IMR-90 (cell line): ENCODE results near the gene NXN. TPM values are rescaled to one million over a fixed set of nuclear protein-coding genes. Genes with fewer than 3 reads are reported as not detected.

Experiments used
- ATAC-seq: fragments of 200-7000 bp; cut with Tn5 transposase; 2 replicates; pipeline ENCODE4 v1.9.1; 2020; ENCODE audit warnings: low read depth, mild to moderate bottlenecking, moderate library complexity
- BruUV-seq: library from RNA; stranded (reverse); fragments of 400-500 nt; replicated peaks from 2 replicates; lab custom pipeline; 2021; lab: Mats Ljungman, UMichigan
- CTCF ChIA-PET: fragments of 300-600 bp; formaldehyde crosslinking; extraction: SDS; loops from one replicate; lab custom pipeline; 2021; ENCODE audit warnings: antibody characterized with exemption; lab: Yijun Ruan, JAX
- POLR2A ChIA-PET: fragments of 300-600 bp; sonication (Branson Sonifier 250); formaldehyde crosslinking; loops from one replicate; lab custom pipeline; 2022; ENCODE audit warnings: antibody characterized with exemption; ENCODE audit not compliant: unreplicated experiment; lab: Charles Lee
- DNase-seq: peaks from one replicate; pipeline ENCODE4 v3.0.0; 2013
- H2AFZ ChIP-seq: replicated peaks from 2 replicates; pipeline ENCODE3; 2013; ENCODE audit warnings: low read length, mild to moderate bottlenecking; ENCODE audit not compliant: poor library complexity
- H2AK5ac ChIP-seq: 2 replicates; pipeline ENCODE4 v1.6.1; 2013; ENCODE audit warnings: low read depth, low read length, inconsistent platforms
- H2AK9ac ChIP-seq: replicated peaks from 2 replicates; pipeline ENCODE3; 2013; ENCODE audit warnings: mild to moderate bottlenecking, low read depth, low read length, moderate library complexity; ENCODE audit not compliant: poor library complexity
- H2BK120ac ChIP-seq: 2 replicates; pipeline ENCODE4 v1.6.1; 2013; ENCODE audit warnings: low read depth, low read length, inconsistent platforms
- H2BK15ac ChIP-seq: 3 replicates; pipeline ENCODE4 v1.6.1; 2013; ENCODE audit warnings: low read depth, low read length, inconsistent platforms
- H2BK20ac ChIP-seq: 2 replicates; pipeline ENCODE4 v1.6.1; 2013; ENCODE audit warnings: low read depth, mild to moderate bottlenecking, inconsistent platforms, low read length, moderate library complexity
- H2BK5ac ChIP-seq: 2 replicates; pipeline ENCODE4 v1.6.1; 2013; ENCODE audit warnings: mild to moderate bottlenecking, low read depth, low read length, inconsistent platforms; ENCODE audit not compliant: poor library complexity, severe bottlenecking
- H3K14ac ChIP-seq: replicated peaks from 2 replicates; pipeline ENCODE4 v1.6.1; 2013; ENCODE audit warnings: low read depth, low read length, inconsistent platforms
- H3K18ac ChIP-seq: 2 replicates; pipeline ENCODE4 v1.6.1; 2013; ENCODE audit warnings: low read depth, low read length, control low read depth
- H3K23ac ChIP-seq: 2 replicates; pipeline ENCODE4 v1.6.1; 2013; ENCODE audit warnings: low read depth, low read length, inconsistent platforms
- H3K27ac ChIP-seq: 2 replicates; pipeline ENCODE4 v1.5.1; 2013; ENCODE audit warnings: mild to moderate bottlenecking, control low read depth, low read length; ENCODE audit not compliant: insufficient read depth
- H3K27me3 ChIP-seq: 2 replicates; pipeline ENCODE4 v1.6.1; 2013; ENCODE audit warnings: low read length; ENCODE audit not compliant: control insufficient read depth, insufficient read depth
- H3K36me3 ChIP-seq: 2 replicates; pipeline ENCODE4 v1.6.1; 2013; ENCODE audit warnings: low read length, mixed read lengths; ENCODE audit not compliant: control insufficient read depth, insufficient read depth
- H3K4ac ChIP-seq: 2 replicates; pipeline ENCODE4 v1.6.1; 2013; ENCODE audit warnings: low read depth, low read length, inconsistent platforms
- H3K4me1 ChIP-seq: 2 replicates; pipeline ENCODE4 v1.6.1; 2013; ENCODE audit warnings: low read length, mixed read lengths; ENCODE audit not compliant: control insufficient read depth, insufficient read depth
- H3K4me2 ChIP-seq: 2 replicates; pipeline ENCODE4 v1.6.1; 2013; ENCODE audit warnings: low read depth, mild to moderate bottlenecking, control low read depth, low read length, moderate library complexity
- H3K4me3 ChIP-seq: 2 replicates; pipeline ENCODE4 v1.5.1; 2013; ENCODE audit warnings: low read depth, mild to moderate bottlenecking, control low read depth, low read length, moderate library complexity; ENCODE audit not compliant: insufficient read depth
- H3K56ac ChIP-seq: 2 replicates; pipeline ENCODE4 v1.6.1; 2013; ENCODE audit warnings: low read length, inconsistent platforms; ENCODE audit not compliant: insufficient read depth; ENCODE audit errors: extremely low read depth
- H3K79me1 ChIP-seq, 2 experiments: 2 replicates each; pipeline ENCODE4 v1.6.1; 2013; ENCODE audit warnings: low read length in 2 of 2, inconsistent platforms in 1 of 2, low read depth in 1 of 2
- H3K9ac ChIP-seq: 2 replicates; pipeline ENCODE4 v1.6.1; 2013; ENCODE audit warnings: low read depth, low read length, control low read depth
- H3K9me1 ChIP-seq: 2 replicates; pipeline ENCODE4 v1.6.1; 2013; ENCODE audit warnings: low read length, inconsistent platforms; ENCODE audit not compliant: insufficient read depth
- H3K9me3 ChIP-seq: 2 replicates; pipeline ENCODE4 v1.6.1; 2013; ENCODE audit warnings: low read length; ENCODE audit not compliant: control insufficient read depth, insufficient read depth
- H4K20me1 ChIP-seq: 2 replicates; pipeline ENCODE4 v1.6.1; 2013; ENCODE audit warnings: low read length, inconsistent platforms; ENCODE audit not compliant: insufficient read depth
- H4K5ac ChIP-seq: 2 replicates; pipeline ENCODE4 v1.6.1; 2013; ENCODE audit warnings: mild to moderate bottlenecking, low read depth, low read length, control low read depth
- H4K8ac ChIP-seq, 2 experiments: 2 replicates each; pipeline ENCODE4 v1.6.1; 2013; ENCODE audit warnings: low read depth in 2 of 2, low read length in 2 of 2, control low read depth in 1 of 2, inconsistent platforms in 1 of 2
- H4K91ac ChIP-seq: 2 replicates; pipeline ENCODE4 v1.6.1; 2013; ENCODE audit warnings: low read depth, low read length, inconsistent platforms; ENCODE audit not compliant: insufficient read depth
- BHLHE40 ChIP-seq: fragments of 150-350 bp; IDR thresholded peaks from 2 replicates; pipeline ENCODE4 v1.6.1; 2016; ENCODE audit warnings: mild to moderate bottlenecking, low read depth, low read length
- CEBPB ChIP-seq: IDR thresholded peaks from 2 replicates; pipeline ENCODE4 v1.6.1; 2012; ENCODE audit warnings: low read depth, low read length, improper control_type of control experiment
- CHD1 ChIP-seq: IDR thresholded peaks from 2 replicates; pipeline ENCODE4 v1.6.1; 2012; ENCODE audit warnings: low read depth, low read length, improper control_type of control experiment
- FOS ChIP-seq: fragments of 150-350 bp; IDR thresholded peaks from 2 replicates; pipeline ENCODE4 v1.6.1; 2016; ENCODE audit warnings: low read depth, low read length
- MAFK ChIP-seq: IDR thresholded peaks from 2 replicates; pipeline ENCODE4 v1.6.1; 2012; ENCODE audit warnings: low read depth, low read length, improper control_type of control experiment
- MAZ ChIP-seq: IDR thresholded peaks from 2 replicates; pipeline ENCODE4 v1.6.1; 2012; ENCODE audit warnings: low read depth, mild to moderate bottlenecking, low read length, improper control_type of control experiment, moderate library complexity, borderline replicate concordance
- MXI1 ChIP-seq: IDR thresholded peaks from 2 replicates; pipeline ENCODE4 v1.6.1; 2012; ENCODE audit warnings: low read depth, mild to moderate bottlenecking, low read length, moderate library complexity, borderline replicate concordance
- NFE2L2 ChIP-seq: fragments of 150-350 bp; IDR thresholded peaks from 2 replicates; pipeline ENCODE4 v1.6.1; 2016; ENCODE audit warnings: low read depth, mild to moderate bottlenecking, low read length
- POLR2A ChIP-seq: IDR thresholded peaks from 2 replicates; pipeline ENCODE4 v1.6.1; 2012; ENCODE audit warnings: mild to moderate bottlenecking, low read depth, low read length
- RAD21 ChIP-seq: IDR thresholded peaks from 2 replicates; pipeline ENCODE4 v1.6.1; 2012; ENCODE audit warnings: low read length, improper control_type of control experiment
- RCOR1 ChIP-seq: IDR thresholded peaks from 2 replicates; pipeline ENCODE4 v1.6.1; 2012; ENCODE audit warnings: mild to moderate bottlenecking, low read length, improper control_type of control experiment; ENCODE audit not compliant: insufficient replicate concordance
- SMC3 ChIP-seq: fragments of 150-350 bp; IDR thresholded peaks from 2 replicates; pipeline ENCODE4 v1.6.1; 2016; ENCODE audit warnings: low read depth, mild to moderate bottlenecking, antibody characterized with exemption, low read length, moderate library complexity
- WGBS, 2 experiments: methylation state at CpG; one replicate each; pipeline versions ENCODE4 v1.1.5 to v1.1.7; 2013; ENCODE audit warnings: missing lambda C conversion rate in 2 of 2; ENCODE audit not compliant: insufficient read length in 1 of 2; ENCODE audit errors: extremely low coverage in 2 of 2; 5-methylcytosine and 5-hydroxymethylcytosine counted together
- dilution Hi-C: fragments of 300-500 bp; cut with HindIII; formaldehyde crosslinking; loops from one replicate; pipeline ENCODE4 v1.14.3; 2018; ENCODE audit warnings: low sequenced_read_pairs; ENCODE audit not compliant: unreplicated experiment
- in situ Hi-C: fragments of 300-500 bp; cut with MboI; formaldehyde crosslinking; loops from 3 replicates; pipeline ENCODE4 v1.14.3; 2019; ENCODE audit warnings: low sequenced_read_pairs, inconsistent platforms, mixed read lengths
- intact Hi-C: fragments of 100-400 bp; cut with micrococcal nuclease; formaldehyde crosslinking; loops from 2 replicates; pipeline ENCODE4 v1.10.0; 2022
- polyA plus RNA-seq, 3 experiments: library from polyadenylated mRNA; depleted of rRNA; stranded (reverse); fragments of >200 nt; gene quantifications; 2 replicates each; pipeline ENCODE4 v1.2.3, GENCODE V29; 2012; ENCODE audit warnings: low replicate concordance in 1 of 3
- total RNA-seq: library from RNA; depleted of rRNA; stranded (reverse); fragments of >200 nt; gene quantifications from 2 replicates; pipeline ENCODE4 v1.2.3, GENCODE V29; 2012
- TF ChIP-seq, protein P1 (sequence below): conservative IDR thresholded peaks from 2 replicates; pipeline ENCODE4 v1.5.1; 2012; ENCODE audit warnings: mild to moderate bottlenecking, low read depth, low read length, improper control_type of control experiment
- TF ChIP-seq, protein P2 (sequence below): fragments of 150-350 bp; IDR thresholded peaks from 2 replicates; pipeline ENCODE4 v1.6.1; 2017; ENCODE audit warnings: mild to moderate bottlenecking, antibody characterized with exemption, low read length, low read depth
- TF ChIP-seq, protein P3 (sequence below): fragments of 150-350 bp; IDR thresholded peaks from 2 replicates; pipeline ENCODE4 v1.6.1; 2016; ENCODE audit warnings: low read depth, mild to moderate bottlenecking, low read length, moderate library complexity, borderline replicate concordance

The NXN gene
- total and polyA plus RNA-seq, 2 of the 4 experiments (the other 2 are of a cell fraction), result 52.5 to 116 TPM

DNA sequence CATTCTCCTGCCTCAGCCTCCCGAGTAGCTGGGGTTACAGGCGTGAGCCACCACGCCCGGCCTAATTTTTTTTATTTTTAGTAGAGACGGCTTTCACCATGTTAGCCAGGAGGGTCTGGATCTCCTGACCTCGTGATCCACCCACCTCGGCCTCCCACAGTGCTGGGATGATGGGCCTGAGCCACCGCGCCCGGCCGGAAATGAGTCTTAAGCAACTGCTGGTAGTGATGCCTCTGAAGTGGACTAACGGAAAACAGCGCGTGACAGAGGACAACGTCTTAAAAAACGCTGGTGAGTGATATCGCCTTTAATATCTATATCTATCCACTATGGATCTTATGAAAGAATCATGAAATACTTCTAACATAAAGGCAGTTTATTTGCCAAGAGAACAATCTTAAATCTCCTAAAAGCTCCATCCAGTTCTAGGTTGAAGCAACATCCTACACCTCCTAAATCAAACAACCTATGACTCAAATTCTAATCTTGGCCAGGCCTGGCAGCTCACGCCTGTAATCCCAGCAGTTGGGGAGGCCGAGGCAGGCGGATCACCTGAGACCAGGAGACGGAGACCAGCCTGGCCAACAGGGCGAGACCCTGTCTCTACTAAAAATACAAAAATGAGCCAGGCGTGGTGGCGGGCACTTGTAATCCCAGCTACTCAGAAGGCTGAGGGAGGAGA, 69.8 kb downstream of the NXN start:
- Histone ChIP-seq H3K79me1 (peaks cover 39 to 60% of the 10 kb centered on the region in 2 experiments), H3K9me1 (peaks cover 4% of the 10 kb centered on the region; the same call in 1 of the 2 replicates), H2AK5ac (peak overlapping the region; percentile 9; the same call in 1 of the 2 replicates), H3K9ac (no peak overlapping the region), H3K27ac (no peak overlapping the region), H3K36me3 (peaks cover 11% of the 10 kb centered on the region), H2BK20ac (peak overlapping the region; percentile 50; the same call in 1 of the 2 replicates), H4K91ac (no peak overlapping the region), H2AFZ (no peak overlapping the region), H3K4me1 (peaks cover 6% of the 10 kb centered on the region), H2BK5ac (no peak overlapping the region), H3K18ac (no peak overlapping the region), H3K4me3 (no peak overlapping the region), H3K56ac (no peak overlapping the region), H2BK15ac (no peak overlapping the region), H3K27me3 (no peaks in the 10 kb centered on the region), H3K4me2 (no peak overlapping the region), H3K4ac (no peak overlapping the region), H4K8ac (no peak overlapping the region), H2BK120ac (no peak overlapping the region), H3K9me3 (no peaks in the 10 kb centered on the region), H2AK9ac (no peak overlapping the region), H3K14ac (no peak overlapping the region), H4K20me1 (peaks cover 27% of the 10 kb centered on the region), H3K23ac (no peak overlapping the region), H4K5ac (no peak overlapping the region)
- ChIA-PET CTCF (interaction anchor here (0.6 kb wide), 1 partner anchor 31 kb away, joined by 4 read pairs; no protein-coding TSS in a partner anchor), POLR2A (no interaction called here)
- no peak for DNase-seq
- no peak for ATAC-seq
- dilution Hi-C loops (no loop called here), in situ Hi-C loops (no loop called here), intact Hi-C loops (loop anchor here (10.0 kb wide), 1 partner anchor 115 kb away; no protein-coding TSS in a partner anchor)
- no TSS peak for BruUV-seq
- whole genome bisulfite sequencing, 2 experiments, result 90% methylated on average over 2 of the region's 24 CpGs; no CpG with 5 or more reads in 1 of the 2 experiments
- no peak for TF ChIP-seq BHLHE40
- TF ChIP-seq CHD1, result no peak
- no peak for TF ChIP-seq POLR2A
- TF ChIP-seq, protein P1, sequence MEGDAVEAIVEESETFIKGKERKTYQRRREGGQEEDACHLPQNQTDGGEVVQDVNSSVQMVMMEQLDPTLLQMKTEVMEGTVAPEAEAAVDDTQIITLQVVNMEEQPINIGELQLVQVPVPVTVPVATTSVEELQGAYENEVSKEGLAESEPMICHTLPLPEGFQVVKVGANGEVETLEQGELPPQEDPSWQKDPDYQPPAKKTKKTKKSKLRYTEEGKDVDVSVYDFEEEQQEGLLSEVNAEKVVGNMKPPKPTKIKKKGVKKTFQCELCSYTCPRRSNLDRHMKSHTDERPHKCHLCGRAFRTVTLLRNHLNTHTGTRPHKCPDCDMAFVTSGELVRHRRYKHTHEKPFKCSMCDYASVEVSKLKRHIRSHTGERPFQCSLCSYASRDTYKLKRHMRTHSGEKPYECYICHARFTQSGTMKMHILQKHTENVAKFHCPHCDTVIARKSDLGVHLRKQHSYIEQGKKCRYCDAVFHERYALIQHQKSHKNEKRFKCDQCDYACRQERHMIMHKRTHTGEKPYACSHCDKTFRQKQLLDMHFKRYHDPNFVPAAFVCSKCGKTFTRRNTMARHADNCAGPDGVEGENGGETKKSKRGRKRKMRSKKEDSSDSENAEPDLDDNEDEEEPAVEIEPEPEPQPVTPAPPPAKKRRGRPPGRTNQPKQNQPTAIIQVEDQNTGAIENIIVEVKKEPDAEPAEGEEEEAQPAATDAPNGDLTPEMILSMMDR, result no peak
- no peak for TF ChIP-seq CEBPB
- TF ChIP-seq MXI1, result no peak
- TF ChIP-seq, protein P2, sequence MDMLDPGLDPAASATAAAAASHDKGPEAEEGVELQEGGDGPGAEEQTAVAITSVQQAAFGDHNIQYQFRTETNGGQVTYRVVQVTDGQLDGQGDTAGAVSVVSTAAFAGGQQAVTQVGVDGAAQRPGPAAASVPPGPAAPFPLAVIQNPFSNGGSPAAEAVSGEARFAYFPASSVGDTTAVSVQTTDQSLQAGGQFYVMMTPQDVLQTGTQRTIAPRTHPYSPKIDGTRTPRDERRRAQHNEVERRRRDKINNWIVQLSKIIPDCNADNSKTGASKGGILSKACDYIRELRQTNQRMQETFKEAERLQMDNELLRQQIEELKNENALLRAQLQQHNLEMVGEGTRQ, result no peak
- TF ChIP-seq NFE2L2, result no peak
- no peak for TF ChIP-seq FOS
- TF ChIP-seq RAD21, result no peak
- no peak for TF ChIP-seq RCOR1
- no peak for TF ChIP-seq MAFK
- TF ChIP-seq, protein P3, sequence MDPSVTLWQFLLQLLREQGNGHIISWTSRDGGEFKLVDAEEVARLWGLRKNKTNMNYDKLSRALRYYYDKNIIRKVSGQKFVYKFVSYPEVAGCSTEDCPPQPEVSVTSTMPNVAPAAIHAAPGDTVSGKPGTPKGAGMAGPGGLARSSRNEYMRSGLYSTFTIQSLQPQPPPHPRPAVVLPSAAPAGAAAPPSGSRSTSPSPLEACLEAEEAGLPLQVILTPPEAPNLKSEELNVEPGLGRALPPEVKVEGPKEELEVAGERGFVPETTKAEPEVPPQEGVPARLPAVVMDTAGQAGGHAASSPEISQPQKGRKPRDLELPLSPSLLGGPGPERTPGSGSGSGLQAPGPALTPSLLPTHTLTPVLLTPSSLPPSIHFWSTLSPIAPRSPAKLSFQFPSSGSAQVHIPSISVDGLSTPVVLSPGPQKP, result no peak
- TF ChIP-seq MAZ, result no peak
- TF ChIP-seq SMC3, result no peak
